Measurements from ENCODE around the gene CYB5B. TPM values are rescaled to one million over a fixed set of nuclear protein-coding genes. Genes with fewer than 3 reads are reported as not detected.

CYB5B gene
- total RNA-seq, 1 donor: 67.7 TPM

DNA sequence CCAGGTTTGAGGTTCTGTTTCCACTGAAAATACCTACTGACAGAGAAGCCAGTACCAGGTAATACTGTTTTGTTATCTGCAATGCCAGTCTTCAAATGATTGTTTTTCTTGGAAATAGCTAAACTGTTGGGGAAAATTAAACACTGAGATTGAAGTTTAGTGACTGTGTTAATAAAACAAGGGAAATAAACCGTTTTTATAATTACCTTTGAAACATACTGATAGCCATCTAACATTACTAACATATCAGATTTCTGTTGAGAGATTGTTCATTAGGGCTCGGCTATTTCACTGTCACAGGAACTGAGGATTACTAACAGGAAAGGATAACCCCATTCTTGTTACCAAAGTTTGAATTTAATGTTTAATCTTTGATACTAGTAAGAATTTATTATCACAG lies 42.1 kb downstream of the CYB5B start:
- peaks cover 6% of the 10 kb centered on the region for H3K36me3 ChIP-seq (ENCODE audit: insufficient read depth, low read length)
- no peak overlapping the region for H3K4me2 ChIP-seq (ENCODE audit: insufficient read depth, low read length)
- H3K79me2 ChIP-seq (ENCODE audit: insufficient read depth, low read length): no peaks in the 10 kb centered on the region
- H4K20me1 ChIP-seq (ENCODE audit: insufficient read depth, low read length): no peaks in the 10 kb centered on the region
- H3K4me3 ChIP-seq (ENCODE audit: insufficient read depth, low read length): no peak overlapping the region
- H3K9me3 ChIP-seq (ENCODE audit: low read depth, low read length): no peaks in the 10 kb centered on the region
- H3K4me1 ChIP-seq (ENCODE audit: insufficient read depth, low read length): peaks cover 23% of the 10 kb centered on the region
- no peak overlapping the region for H2AFZ ChIP-seq (ENCODE audit: low read length)
- TF ChIP-seq CTCF (IDR thresholded peaks at IDR 0.05; ENCODE audit: extremely low read depth, low read depth, low read length): no peak
- no peak overlapping the region for H3K27ac ChIP-seq (ENCODE audit: low read depth, low read length)
- no peak for DNase-seq (ENCODE audit: insufficient read length, low spot score, missing footprints)
- H3K27me3 ChIP-seq (ENCODE audit: insufficient read depth, low read length): no peaks in the 10 kb centered on the region

DNA sequence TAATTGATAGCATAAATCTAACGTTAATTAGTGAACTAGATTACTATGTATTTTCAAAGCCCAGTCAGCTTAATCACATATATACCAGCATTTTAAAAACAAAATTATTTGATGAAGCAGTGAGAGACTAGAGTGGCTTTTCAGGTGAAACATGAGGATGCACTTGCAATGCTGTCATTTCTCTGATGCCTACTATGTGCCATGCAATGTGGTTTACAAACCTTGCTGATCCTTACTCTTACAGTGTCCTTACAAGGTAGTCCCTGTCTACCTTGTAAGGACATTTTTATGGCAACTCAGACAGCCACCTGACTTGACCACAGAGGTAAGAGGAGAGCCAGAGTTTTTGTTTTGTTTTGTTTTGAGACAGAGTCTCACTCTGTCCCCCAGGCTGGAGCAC lies 42.7 kb downstream of the CYB5B start:
- H2AFZ ChIP-seq (ENCODE audit: low read length): no peak overlapping the region
- H3K27ac ChIP-seq (ENCODE audit: low read depth, low read length): no peak overlapping the region
- peaks cover 6% of the 10 kb centered on the region for H3K36me3 ChIP-seq (ENCODE audit: insufficient read depth, low read length)
- no peak for TF ChIP-seq CTCF (IDR thresholded peaks at IDR 0.05; ENCODE audit: extremely low read depth, low read depth, low read length)
- no peak overlapping the region for H3K4me3 ChIP-seq (ENCODE audit: insufficient read depth, low read length)
- no peaks in the 10 kb centered on the region for H3K79me2 ChIP-seq (ENCODE audit: insufficient read depth, low read length)
- no peaks in the 10 kb centered on the region for H3K9me3 ChIP-seq (ENCODE audit: low read depth, low read length)
- H4K20me1 ChIP-seq (ENCODE audit: insufficient read depth, low read length): no peaks in the 10 kb centered on the region
- DNase-seq (ENCODE audit: insufficient read length, low spot score, missing footprints): no peak
- H3K4me1 ChIP-seq (ENCODE audit: insufficient read depth, low read length): peaks cover 23% of the 10 kb centered on the region
- H3K4me2 ChIP-seq (ENCODE audit: insufficient read depth, low read length): no peak overlapping the region
- H3K27me3 ChIP-seq (ENCODE audit: insufficient read depth, low read length): no peaks in the 10 kb centered on the region

- Histone ChIP-seq H3K9me3 (ENCODE audit: low read depth, low read length) (no peaks in the 10 kb centered on the region), H3K4me2 (ENCODE audit: insufficient read depth, low read length) (no peak overlapping the region), H3K36me3 (ENCODE audit: insufficient read depth, low read length) (peaks cover 3% of the 10 kb centered on the region), H2AFZ (ENCODE audit: low read length) (no peak overlapping the region), H3K27me3 (ENCODE audit: insufficient read depth, low read length) (no peaks in the 10 kb centered on the region), H3K27ac (ENCODE audit: low read depth, low read length) (no peak overlapping the region), H3K4me1 (ENCODE audit: insufficient read depth, low read length) (peaks cover 23% of the 10 kb centered on the region), H3K79me2 (ENCODE audit: insufficient read depth, low read length) (no peaks in the 10 kb centered on the region), H3K4me3 (ENCODE audit: insufficient read depth, low read length) (no peak overlapping the region), H4K20me1 (ENCODE audit: insufficient read depth, low read length) (no peaks in the 10 kb centered on the region)
- no peak for DNase-seq (ENCODE audit: insufficient read length, low spot score, missing footprints)
- no peak for TF ChIP-seq CTCF (IDR thresholded peaks at IDR 0.05; ENCODE audit: extremely low read depth, low read depth, low read length)
Observed at GRCh38 chr16:69467531-69468204, 43.2 kb downstream of the CYB5B start.

- no peaks in the 10 kb centered on the region for H4K20me1 ChIP-seq (ENCODE audit: insufficient read depth, low read length)
- H3K4me2 ChIP-seq (ENCODE audit: insufficient read depth, low read length): no peak overlapping the region
- H3K9me3 ChIP-seq (ENCODE audit: low read depth, low read length): no peaks in the 10 kb centered on the region
- H3K4me1 ChIP-seq (ENCODE audit: insufficient read depth, low read length): peaks cover 21% of the 10 kb centered on the region
- TF ChIP-seq CTCF (IDR thresholded peaks at IDR 0.05; ENCODE audit: extremely low read depth, low read depth, low read length): no peak
- H3K79me2 ChIP-seq (ENCODE audit: insufficient read depth, low read length): no peaks in the 10 kb centered on the region
- no peak overlapping the region for H3K4me3 ChIP-seq (ENCODE audit: insufficient read depth, low read length)
- H3K27me3 ChIP-seq (ENCODE audit: insufficient read depth, low read length): no peaks in the 10 kb centered on the region
- H2AFZ ChIP-seq (ENCODE audit: low read length): no peak overlapping the region
- no peak for DNase-seq (ENCODE audit: insufficient read length, low spot score, missing footprints)
- no peaks in the 10 kb centered on the region for H3K36me3 ChIP-seq (ENCODE audit: insufficient read depth, low read length)
- H3K27ac ChIP-seq (ENCODE audit: low read depth, low read length): no peak overlapping the region
Observed at GRCh38 chr16:69469807-69470561, 45.6 kb downstream of the CYB5B start.
